ENCODE results near the gene BCAR3.
"Not testable (repeated sequence)": the region's sequence is repeated elsewhere in the genome, so short reads cannot be mapped to it uniquely, and the experiment has no call there.

Gene BCAR3

DNA sequence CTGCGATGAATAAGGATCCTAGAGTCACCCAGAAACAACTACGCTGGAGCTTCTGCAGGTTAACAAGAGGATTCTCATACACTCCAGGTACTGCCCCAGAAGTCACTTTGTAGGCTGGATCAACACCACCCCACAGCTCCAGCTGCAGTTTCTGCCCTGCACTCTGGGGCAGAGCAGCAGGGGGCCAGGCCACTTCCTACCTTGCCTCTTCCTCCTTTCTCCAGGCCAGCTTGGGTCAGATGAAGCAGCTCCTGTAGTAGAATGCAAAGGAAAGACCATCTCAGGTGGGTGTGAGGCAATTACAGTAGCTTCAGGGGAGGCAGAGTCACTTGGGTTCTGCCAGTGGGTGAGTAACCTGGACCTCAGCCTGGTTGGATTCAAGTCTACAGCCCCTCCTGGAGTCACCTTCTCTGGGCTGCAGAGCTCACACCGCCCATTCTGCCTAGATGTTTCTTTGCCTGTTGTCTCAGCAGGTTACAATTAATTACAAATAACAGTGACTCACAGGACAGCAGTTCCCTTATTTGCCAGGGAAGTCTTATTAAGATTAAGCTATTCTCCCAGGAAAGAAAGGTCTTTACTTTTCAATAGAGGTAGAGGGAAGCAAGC, 24.4 kb upstream of the BCAR3 start:
- no peak for DNase-seq

- DNase-seq = no peak
Measured at GRCh38 chr1:93704052-93704451, 22.4 kb upstream of the BCAR3 start.

GRCh38 chr1:93703643-93704042, 22.0 kb upstream of the BCAR3 start:
- no peak for DNase-seq

DNA sequence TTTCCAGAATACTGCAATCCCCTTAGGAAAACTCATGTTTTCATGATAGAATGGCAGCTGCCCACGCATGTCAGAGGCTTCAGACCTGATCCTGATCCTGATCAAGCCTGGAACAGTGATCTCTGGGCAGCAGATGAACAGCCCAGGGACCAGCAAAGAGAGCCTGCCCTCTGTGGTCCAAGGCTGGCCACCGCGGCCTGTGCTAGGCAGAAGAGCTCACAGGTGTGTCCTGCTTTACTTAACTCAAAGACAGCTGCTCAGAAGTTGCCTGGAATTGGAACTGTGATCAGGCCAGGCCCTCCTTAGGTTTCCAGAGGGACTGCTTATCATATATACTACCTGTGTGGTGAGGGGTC, 21.2 kb upstream of the BCAR3 start:
- no peak for DNase-seq

DNA sequence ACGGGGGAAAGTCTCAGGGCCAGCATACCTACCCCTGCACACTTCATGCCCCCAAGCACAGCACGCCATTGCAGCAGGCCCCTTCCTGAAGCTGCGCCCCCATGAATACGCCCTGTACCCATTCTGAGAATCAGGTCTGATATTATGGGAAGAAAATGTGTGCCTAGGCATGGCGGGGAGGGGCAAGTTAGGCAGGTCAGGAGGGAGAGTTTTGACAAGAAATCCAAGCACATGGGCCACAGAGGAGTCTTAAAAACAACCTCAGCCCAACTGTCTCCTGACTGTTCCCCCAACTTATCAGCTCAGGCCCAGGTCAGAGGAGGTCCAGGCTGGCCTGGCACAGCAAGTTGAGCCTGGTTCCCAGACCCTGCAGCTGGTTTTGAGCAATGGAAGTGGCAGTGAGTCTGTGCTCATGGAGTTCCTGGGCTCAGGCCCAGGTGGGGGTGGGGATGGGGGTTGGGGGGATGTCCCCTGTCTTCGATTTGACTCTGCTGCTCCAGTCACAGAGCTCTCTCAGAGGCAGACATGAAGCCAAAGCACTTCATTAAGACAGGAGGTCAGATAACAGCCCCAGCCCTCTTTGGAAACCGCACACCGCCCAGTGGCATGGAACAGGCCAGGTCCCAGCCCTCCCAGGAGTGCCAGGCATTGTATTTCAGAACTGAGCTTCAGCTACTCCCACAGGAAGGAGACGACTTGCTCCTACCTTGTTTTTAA, 20.6 kb upstream of the BCAR3 start:
- no peak for DNase-seq

- no peak for DNase-seq
Measured at GRCh38 chr1:93701629-93702028, 20.0 kb upstream of the BCAR3 start.

DNA sequence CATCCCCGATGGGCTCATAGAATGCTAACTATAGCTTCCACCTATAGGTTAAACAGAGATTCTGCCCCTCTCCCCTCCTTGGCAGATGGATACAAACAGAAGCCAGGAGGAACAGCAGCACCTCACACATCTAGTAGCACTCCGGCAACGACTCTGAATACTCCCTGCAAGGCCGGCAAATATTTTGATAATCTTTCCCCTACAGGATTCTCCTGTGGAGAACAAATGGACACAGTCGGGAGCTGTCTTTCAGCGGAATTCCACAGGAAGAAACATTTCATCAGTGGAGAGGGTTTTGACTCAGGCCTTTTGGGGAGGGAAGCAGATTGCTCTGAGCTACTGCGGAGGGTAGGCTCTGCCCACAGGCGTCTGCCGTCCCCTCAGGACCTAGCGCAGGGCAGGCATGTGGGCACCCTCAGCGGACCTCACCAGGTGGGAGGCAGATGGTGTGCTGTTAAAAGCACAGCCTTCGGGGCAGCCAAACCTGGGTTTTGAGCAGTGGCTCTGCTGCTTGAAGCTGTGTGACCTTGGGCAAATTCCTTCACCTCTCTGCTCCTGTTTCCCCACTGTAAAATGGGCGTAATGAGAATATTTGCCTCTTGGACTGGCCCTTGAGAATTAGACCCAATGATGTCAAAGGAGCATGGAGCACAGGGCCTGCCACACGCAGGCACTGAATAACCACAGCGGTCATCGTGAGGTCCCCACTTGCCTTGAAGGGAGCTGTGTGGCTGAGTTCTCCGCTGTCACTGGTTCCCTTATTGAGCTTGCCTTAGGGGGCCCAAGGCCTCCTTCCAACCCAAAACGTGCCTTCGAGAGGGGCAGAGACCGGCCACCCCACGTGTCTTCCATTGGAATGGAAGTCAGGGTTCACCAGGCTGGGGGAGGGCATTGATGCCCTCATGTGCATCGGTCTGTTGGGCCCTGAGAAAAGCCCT, 19.2 kb upstream of the BCAR3 start:
- DNase-seq = no peak

DNA sequence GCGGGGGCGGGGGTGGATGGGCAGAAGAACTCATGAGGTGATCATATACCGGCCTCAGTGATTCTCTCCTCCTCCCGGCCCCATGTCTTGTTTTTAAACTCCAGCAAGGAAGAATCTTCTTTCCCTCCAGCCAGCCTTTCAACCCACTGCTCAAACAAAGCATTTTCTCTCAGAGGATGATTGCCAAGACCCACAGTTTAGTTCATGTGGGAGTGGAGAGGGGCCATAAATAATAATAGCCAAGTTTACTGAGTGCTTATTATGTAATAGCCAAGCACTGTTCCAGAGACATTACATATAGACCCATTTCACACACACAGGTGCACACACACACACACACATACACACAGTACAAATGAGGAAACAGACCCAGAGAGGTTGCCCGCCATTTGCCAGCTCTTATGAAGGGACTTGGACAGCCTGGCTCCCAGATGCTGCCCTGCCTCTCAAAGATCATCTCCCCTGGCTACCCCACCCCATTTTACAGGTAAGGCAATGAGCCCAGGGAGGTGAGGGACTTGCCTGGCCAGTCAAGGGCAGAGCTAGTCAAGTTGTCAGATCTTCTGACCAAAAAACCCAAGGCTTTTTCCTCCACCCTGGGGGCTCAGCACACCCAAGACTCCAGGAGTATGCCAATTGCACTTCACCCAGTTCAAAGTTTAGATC, 18.0 kb upstream of the BCAR3 start:
- DNase-seq = no peak

DNA sequence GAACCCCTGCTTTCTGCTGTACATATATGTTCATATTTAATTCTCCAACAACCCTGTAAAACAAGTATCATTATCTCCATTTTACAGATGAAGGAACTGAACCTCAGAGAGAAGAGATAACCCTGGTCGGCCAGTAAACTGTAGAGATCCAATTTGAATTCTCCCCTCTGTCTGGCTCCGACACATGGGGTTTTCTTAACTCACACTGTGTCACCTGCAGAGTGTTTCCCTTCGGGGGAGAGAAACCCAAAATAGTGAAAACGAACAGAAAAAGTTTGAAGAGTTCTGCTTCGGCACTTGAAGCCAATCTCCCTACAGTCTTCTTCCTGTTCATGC, 17.4 kb upstream of the BCAR3 start:
- no peak for DNase-seq

DNA sequence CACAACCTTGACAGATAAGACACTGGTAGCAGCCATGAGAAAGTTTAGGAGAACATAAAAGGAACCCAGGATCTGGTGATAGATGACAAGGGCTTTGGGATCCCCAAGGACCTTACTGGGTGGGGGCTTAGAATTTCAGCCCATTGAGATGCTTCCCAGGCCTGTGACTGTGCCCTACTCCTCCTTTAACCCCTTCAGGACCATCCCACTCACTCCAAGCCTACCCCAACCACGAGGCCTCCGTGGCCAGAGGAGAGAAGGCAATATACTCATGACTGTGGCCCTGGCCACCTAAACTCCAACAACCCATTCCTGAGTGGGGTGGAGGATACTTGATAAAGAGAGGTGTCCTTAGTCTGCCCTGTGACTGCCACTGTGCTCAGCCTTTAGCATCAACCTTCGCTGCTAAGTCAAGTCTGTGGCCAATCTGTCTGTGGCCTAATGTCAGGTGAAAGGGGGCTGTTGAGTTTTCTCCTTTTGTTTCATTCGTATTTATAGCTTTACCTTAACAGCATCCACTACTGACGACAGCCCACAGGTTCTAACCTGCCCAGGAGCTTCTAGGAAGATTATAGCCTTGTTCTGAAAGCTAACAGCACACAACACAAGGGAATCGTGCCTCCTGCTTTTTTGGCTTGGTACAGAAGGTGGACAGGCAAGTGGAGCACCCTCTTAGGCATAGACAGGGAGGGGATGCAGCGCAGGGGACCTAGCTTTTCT, 16.9 kb upstream of the BCAR3 start:
- no peak for DNase-seq

DNA sequence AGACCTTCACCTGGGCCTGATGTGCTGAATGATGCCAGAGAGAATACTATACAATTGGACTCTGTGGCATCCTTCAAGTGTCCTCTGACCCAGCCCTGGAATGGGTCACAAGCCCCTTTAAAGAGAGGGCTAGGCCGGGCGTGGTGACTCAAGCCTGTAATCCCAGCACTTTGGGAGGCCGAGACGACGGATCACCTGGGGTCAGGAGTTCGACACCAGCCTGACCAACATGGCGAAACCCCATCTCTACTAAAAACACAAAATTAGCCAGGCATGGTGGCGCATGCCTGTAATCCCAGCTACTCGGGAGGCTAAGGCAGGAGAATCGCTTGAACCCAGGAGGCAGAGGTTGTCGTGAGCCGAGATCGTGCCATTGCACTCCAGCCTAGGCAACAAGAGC, 15.9 kb upstream of the BCAR3 start:
- not testable (repeated sequence) for DNase-seq

- DNase-seq = no peak
Measured at GRCh38 chr1:93695411-93696005, 13.9 kb upstream of the BCAR3 start.

DNA sequence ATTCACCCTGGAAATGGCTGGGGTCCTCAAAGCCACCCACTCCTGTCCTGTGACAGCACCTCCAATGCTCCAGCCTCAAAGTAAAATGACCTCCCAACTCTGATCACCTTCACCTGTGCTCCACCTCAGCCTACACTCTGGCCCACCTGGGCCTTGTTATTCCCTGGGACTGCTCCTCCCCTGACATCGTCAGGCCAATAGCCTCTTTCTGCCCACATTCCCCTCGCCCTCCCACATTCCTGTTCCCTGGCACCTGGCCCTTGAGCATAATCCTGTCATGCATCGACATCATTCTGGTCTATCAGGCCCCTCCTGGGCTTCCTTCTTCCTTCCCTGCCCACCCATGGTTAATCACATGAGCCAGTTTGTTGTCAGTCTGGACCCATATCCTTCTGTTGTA, 13.2 kb upstream of the BCAR3 start:
- no peak for DNase-seq

DNA sequence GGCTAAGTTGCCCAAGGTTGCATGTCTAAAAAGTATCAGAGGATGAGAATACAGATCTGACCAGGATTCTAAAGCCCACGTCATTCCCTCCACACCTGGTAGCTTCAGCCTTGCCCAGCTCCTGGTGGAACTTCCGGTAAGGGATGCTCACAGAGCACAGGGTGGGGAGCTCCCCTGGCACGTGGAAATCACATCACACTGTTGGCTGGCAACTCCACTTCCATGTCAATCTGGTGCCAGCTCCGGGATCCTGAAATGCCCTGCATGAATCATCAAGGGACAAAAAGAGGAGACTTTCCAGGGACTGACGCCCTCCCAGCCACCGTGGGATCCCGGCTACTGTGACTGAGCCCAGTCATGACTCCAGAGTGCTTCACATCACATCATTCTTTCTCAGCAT, 12.4 kb upstream of the BCAR3 start:
- DNase-seq = no peak

GRCh38 chr1:93692983-93693591, 11.4 kb upstream of the BCAR3 start:
- DNase-seq = no peak

GRCh38 chr1:93692451-93692861, 10.8 kb upstream of the BCAR3 start:
- DNase-seq = no peak

DNA sequence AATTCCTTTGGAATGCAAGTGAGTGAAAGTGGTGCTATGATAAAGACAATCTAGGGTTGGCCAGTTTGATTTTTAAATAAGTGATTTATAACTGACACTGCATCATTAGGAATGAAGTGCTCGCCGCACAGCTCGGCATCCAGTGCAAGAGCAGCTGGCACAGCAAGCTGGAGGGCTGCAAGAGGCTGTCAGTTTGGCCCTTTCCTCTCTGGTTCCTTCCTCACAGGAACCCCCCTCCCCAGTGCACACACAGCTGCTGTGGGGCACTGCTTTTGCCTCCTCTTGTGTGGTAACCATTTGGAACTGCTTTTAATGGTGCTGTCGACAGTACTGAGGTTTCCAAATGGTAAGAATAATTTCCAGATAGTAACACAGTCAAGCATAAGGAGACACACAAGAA, 10.4 kb upstream of the BCAR3 start:
- DNase-seq = peak; percentile 86

GRCh38 chr1:93690921-93691789, 9.5 kb upstream of the BCAR3 start:
- DNase-seq = peak; percentile 13

DNA sequence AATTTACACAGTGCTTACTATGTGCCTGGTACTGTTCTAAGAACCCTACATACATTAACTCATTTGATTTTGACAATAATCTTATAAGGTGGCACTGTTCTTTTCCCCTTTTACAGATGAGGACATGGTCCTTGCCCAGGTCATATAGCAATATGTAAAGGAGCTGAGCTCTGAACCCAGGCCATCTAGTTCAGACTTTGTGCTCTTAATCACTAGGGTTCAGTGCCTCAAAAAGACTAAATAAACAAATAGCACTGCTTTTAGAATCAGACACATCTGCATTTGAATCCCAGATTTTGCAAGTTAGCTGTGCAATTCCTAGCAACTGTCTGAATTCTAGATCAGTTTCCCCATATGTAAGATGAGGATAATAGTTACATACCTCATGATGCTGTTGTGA, 8.7 kb upstream of the BCAR3 start:
- no peak for DNase-seq

DNA sequence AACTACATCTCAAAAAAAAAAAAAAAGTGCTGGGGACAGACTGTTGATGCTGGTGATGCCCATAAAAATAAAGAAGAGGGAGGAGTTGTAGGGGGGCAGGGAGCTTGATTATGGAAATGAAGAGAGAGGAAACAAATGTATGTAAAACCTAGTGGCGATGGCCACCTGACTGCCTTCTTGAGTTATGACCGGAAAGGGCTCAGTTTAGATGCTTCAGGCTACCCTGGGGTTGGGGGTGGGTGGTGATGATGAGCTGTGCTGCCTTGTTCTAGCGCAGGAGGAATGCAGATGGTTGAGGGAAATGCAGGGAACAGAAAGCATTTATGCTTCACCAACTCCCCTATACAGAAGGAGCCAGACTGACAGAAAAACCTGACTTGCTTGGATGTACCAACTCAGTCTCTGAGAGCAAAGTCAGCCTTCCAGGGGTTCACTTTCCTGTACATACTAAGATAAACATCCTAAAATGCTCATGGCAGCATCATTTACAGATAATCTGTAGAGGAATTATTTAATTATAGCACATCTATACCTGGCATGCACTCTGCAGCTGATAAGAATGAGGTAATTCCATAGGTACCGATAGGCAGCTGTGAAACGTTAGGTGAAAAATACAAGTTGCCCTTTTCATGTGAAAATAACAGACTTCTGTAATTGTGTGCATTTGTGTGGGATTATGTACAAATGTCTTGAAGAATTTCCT, 8.0 kb upstream of the BCAR3 start:
- no peak for DNase-seq

All from NCI-H1694 treated with DMSO at 0.1 percent for 48 hours (cell line).